Left renal pelvis (tissue), 4 donors: ENCODE data around the gene FBRSL1. TPM values are rescaled to one million over a fixed set of nuclear protein-coding genes. Genes with fewer than 3 reads are reported as not detected.
"Not testable (repeated sequence)": the region's sequence is repeated elsewhere in the genome, so short reads cannot be mapped to it uniquely, and the experiment has no call there.

ENCODE experiments used
- DNase-seq, 4 donors: peaks; one replicate each; pipeline ENCODE4 v3.0.0-alpha.2; 2013; ENCODE audit warnings: low read depth in 4 of 4, low spot score in 3 of 4
- polyA plus RNA-seq, 4 donors: library from polyadenylated mRNA; unstranded; fragments of 120-200 nt; gene quantifications; one replicate each; pipeline ENCODE4 v1.2.1, GENCODE V29; 2013; ENCODE audit not compliant: insufficient read length in 4 of 4

Gene FBRSL1
- 10 to 100 TPM; 34.5 to 93.9 (median 48.2) TPM for polyA plus RNA-seq

GRCh38 chr12:132489602-132490266 lies at the start of gene FBRSL1:
TSS of gene FBRSL1 (plus strand) at chr12:132490151.
- DNase-seq: peak in 3 of 4 donors; percentile 68 to 73 (median 70)

GRCh38 chr12:132440420-132440819 lies 49.5 kb upstream of the FBRSL1 start:
- DNase-seq: not testable (repeated sequence)

DNA sequence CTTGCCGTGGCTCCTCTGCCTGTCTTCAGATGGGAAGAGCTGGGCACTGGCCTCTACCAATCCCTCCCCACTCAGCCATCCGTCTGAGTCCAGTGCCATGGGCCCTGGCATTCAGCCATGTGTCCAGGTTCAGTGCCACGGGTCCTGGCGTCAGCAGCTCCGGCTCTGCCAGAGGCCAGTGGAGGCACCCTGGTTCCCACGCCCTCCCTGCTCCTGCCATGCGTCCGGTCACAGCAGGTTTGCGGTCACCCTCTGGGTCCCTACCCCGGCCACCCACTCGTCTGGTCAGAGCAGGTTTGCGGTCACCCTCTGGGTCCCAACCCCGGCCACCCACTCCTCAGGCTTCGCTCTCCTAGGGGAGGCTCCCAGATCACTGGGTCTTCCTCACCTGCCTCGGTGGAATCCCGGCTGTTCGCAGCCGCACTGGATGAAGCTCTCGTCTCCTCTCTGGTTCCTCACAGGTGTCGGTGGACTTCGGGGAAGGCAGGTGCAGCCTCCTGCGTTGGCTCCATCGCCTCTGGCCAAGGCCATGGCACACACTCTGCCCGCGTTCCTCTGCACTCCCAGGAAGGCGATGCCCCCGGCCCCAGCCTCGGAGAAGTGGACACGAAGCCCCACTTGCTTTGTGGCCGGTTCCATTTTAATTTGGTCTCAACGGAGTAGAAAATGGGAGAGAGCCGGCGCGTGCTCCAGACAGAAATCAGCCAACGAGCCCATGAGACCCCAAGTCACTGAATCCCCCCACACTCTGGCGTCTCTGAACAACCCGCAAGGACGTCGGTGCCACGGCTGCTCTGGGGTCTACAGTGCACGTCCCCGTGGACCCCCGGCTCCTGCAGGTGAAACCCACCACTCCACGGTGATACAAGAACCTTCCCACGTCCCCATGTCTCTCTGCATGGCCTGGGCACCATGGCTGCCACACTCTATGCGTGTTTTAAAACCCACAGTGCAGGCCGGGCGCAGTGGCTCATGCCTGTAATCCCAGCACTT lies 47.8 kb upstream of the FBRSL1 start:
- DNase-seq: no peak

DNA sequence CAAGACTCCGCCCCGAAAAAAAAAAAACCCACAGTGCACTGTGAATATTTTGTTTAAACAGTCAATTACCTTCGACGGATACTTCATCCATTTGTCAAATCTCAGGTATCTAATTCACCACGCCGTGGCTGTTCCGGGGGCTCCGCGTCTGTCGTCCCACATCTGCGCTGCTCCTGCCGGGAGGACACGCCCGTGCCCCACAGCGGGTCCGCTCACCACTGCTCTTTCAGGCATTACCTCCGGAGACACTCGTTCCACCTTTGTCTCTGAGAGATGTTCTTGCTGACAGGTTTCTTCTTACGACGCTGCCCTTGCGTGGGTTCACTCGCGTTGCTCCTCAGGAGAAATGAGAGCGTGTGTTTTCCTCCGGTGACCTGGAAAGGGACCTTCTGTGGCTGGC lies 46.9 kb upstream of the FBRSL1 start:
- DNase-seq: no peak

DNA sequence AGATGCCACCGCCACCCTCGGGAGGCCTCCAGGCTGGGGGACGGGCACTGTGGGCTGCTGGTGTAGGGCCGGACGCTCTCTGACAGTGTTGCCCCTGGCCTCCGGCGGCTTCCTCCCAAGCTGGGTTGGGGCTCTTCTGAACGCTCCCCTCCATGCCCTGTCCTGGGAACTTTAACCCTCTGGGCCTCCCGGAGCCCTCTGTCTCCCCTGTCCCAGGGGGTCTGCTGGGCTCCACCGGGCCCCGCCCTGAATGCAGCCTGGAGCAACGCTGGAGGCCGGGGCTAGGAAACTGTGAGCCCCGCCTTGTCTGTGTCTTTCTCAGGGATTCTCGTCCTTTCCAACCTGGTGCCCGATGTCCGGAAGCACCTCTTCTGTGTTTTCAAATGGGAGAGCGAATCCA lies 45.7 kb upstream of the FBRSL1 start:
- no peak for DNase-seq

GRCh38 chr12:132444957-132445883 lies 44.7 kb upstream of the FBRSL1 start:
- no peak for DNase-seq

GRCh38 chr12:132445884-132446632 lies 43.9 kb upstream of the FBRSL1 start:
- no peak for DNase-seq

- DNase-seq: no peak
Measured at GRCh38 chr12:132446633-132447326, 43.2 kb upstream of the FBRSL1 start.

GRCh38 chr12:132447327-132447720 lies 42.6 kb upstream of the FBRSL1 start:
- DNase-seq: no peak

DNA sequence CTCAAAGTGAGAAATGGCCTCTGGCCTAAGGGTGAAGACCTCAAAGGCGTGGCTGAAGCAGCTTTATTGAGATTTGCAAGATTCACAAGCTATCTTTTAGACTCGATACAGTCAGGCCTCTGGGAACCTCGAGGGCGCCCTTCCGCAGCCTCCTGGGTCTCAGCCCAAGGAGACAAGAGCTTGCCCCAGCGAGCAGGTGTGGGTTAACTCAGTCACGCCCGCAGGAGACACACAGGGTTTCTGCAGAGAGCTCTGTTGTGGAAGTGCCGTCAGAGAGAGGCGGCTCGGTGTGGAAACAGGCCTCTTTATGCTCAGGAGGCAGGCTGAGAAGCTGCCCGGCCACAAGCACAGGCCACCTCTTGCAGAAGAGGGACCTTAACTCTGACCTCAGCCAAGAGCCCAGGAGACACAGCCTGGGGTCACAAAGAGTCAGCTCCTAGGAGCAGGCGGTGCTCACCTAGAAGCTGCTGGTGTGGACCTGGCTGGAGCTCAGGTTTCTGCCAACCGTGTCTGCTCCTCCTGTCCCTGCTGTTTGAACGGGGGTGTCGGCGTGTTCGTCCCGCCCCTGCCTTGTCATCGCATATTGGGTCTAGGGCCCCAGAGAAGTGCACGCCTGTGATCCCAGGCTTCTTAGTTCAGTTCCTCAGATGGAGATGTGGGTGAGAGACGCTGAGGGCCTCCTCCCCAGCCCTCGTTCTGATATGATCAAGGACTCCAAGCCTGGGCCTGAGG lies 42.1 kb upstream of the FBRSL1 start:
- DNase-seq: no peak

DNA sequence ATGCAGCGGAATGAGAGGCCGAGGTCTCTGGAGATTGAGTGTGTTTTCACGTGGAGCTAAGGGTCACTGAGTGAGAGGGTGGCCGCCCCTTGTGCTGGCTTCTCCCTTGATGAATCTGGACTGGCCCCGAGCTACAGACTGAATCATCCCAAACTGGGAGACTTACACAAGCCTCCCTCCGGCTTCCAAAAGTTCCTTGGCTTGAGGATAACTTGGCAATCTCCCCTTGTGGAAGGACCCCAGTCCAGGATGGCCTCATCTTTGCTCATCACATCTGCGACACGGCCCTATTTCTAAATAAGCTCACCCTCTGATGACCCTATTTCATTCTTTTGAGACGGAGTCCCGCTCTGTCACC lies 41.5 kb upstream of the FBRSL1 start:
- DNase-seq: no peak

- no peak for DNase-seq
Measured at GRCh38 chr12:132449565-132450417, 40.2 kb upstream of the FBRSL1 start.

DNA sequence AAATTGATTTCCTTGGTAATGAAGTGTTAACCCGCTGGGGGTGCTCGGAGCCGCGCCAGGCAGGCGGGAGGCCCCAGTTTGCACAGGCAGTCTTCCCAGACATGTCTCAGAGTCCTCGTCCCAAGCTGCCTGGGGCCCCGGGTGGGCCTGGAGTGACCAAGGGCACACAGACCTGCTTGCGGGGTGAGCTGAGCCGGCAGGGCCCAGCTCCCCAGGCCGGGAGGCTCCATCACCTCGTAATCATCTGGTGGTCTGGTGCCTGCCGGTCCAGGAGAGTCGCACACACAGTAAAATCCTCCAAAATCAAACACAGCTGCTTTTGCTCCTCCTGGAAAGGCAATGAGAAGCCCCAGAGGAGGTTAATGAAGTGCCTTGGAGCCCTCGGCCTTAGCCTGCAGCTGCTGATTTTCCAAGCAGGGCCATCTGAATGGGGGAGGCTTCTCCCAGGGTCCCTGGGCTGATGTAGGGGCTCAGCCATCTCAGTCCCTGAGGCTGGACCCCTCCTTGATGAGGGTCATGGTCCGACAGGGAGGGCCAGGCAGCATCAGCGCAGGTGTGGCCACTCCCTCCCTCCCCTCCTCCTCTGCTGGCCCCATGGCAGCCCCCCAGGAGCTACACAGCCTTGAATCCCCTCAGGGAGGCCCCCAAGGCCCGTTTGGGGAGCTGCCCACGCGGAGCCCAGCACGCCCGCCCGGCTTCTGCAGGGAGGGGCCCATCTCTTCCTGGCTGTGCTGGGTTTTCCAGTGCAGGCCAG lies 39.4 kb upstream of the FBRSL1 start:
- DNase-seq: no peak

DNA sequence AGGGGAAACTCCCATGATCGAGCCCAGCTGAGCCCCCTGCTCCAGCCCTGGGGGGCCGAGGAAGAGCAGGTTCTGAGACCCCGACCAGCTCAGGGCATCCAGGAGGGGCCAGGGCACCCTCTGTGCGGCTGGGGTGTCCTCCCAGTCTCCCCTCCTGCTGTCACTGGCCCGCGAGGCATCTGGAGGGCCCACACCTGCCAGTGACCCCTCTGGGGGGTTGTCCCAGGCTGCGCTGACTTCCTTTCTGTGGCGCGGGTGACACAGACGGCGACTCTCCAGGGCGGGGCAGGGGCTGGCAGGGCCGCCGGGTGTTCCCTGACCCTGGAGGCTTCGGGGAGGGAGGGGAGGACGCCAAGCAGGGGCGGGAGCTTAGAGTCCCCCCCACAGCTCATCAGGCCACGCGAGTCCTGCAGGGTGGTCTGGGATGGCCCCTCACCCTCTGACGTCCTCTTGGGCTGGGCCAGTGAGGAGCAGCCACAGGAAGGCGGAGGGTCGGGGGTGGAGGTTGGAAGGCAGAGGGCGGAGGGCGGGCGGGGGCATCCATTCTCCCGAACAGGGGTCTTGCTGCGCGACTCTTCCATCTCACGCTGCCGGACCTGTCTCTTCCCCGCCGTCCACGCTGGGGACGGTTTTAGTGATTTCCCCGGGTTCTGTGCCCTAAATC lies 38.6 kb upstream of the FBRSL1 start:
- DNase-seq: no peak

DNA sequence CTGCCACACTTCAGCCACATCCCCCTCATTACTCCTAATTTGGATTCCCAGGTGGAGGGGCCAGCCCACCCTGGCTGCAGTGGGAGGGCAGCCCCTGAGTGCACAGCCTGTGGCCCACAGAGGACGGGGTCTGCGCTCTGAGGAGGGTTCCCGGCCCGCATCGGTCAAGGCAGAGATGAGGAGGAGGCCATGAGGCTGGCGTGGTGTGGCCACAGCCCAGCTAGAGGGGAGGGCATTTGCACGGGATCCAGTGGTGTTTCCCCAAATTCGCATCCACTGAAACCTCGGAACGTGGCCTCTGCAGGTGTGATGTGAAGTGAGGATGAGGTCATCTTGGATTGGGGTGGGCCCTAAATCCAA lies 38.1 kb upstream of the FBRSL1 start:
- no peak for DNase-seq

DNA sequence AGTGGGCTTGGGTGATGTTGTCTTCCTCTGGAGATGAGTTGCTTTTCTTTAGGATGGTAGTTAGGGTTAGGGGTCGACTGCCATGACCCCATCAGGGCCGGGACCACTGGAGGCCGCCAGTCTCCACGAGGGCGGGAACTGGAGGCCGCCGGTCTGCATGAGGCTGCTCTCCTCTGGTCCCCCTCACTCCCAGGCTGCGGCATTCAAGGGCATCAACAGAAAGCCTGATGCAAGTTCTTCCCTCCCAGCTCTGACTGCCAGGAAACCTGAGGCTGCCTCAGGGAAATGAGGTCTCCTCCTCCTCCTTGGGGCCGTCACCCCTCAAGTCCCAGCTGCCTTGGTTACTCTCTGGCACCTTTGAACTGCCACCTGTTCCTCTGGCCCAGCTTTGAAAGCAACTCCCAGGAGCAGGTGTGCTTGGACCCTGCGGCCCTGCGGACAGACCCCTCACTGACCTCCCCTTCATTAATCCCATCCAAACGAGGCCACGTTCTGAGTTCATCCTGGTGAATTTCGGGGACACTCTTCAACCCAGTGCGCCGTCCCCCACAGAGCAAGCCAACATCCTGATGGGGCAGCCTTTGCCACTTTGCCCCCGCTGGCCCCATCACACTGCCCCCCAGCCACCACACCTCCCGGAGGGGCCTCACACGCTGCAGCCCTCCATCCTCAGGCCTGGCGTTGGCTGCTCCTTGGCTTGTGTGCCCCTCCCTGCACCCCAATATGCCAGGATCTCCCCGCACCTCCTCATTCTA lies 37.2 kb upstream of the FBRSL1 start:
- DNase-seq: no peak
